HG03439 (cell line): ENCODE data around the gene MOV10L1.
"Not testable (repeated sequence)": the region's sequence is repeated elsewhere in the genome, so short reads cannot be mapped to it uniquely, and the experiment has no call there.

Source experiments
- ATAC-seq: cut with Tn5 transposase; IDR thresholded peaks from one replicate; pipeline ENCODE4 v1.9.1; 2021; ENCODE audit warnings: mild to moderate bottlenecking, moderate library complexity; ENCODE audit not compliant: unreplicated experiment

MOV10L1 gene

DNA sequence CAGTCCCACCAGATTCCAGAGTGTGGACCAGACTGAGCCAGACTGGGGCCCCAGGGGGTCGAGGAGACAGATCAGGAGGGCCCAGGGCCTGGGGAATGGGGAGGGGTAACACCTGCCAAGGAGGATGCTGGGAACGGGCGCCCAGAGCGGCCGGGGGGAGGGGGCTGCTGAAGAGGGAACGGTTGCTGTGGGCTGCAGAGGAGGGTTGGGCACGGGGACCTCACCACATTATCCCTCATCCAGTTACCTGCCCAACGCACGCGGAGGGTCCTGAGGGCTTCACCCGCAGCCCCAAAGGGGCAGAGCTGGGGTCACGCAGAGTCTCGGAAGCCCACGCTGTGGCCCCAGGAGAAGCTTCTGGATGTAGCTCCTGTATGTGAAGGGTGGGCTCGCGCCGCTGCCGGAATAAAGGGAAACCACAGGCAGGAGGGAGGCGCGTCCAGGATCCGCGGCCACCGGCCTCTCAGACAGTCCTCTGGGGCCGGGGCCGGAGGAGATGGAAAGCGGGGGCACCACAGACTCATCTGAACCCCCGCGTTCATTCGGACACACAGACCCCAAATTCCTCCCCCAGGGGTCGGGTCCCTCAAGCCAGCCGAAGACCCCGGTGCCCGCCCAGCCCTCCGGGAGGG, 110.1 kb downstream of the MOV10L1 start:
- ATAC-seq = peak; percentile 2

DNA sequence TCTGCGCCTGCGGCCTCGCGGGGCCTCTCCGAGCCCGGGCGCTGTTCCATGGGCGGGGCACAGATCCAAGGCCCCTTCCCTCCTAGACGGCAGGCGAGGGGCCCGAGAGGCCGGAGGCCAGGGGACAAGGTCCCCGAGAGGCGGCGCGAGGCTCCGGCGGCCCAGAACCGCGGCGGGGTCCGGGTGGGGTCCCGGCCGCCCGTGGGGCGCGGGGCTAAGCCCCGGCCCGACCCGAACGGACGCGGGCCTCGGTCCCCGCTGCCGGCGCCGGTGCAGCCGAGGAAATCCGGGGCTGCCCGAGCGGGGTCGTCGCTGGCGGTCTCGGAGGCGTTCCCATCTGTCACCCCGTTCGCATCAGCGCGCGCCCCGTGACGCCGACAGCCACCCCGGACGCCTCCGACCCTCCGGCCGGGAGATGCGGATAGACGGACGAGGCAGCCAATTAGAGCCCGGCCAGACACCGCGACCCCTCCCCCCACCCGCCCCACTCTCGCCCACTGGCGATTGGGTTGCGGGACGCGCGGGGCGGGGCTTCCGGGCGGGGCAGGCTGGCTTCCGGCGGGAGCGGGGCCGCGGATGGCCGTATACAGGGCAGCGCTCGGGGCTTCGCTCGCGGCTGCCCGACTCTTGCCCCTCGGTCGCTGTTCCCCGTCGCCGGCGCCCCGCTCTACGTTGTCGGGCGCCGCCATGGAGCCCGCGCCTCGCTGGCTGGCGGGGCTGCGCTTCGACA, 110.8 kb downstream of the MOV10L1 start, which contains the start of gene SELENOO:
Gene SELENOO, plus strand, starts transcription at position 551 of the 730 bp plus-strand sequence. Its CDS starts 26 bp downstream, at position 577.
- ATAC-seq = peak; percentile 63

DNA sequence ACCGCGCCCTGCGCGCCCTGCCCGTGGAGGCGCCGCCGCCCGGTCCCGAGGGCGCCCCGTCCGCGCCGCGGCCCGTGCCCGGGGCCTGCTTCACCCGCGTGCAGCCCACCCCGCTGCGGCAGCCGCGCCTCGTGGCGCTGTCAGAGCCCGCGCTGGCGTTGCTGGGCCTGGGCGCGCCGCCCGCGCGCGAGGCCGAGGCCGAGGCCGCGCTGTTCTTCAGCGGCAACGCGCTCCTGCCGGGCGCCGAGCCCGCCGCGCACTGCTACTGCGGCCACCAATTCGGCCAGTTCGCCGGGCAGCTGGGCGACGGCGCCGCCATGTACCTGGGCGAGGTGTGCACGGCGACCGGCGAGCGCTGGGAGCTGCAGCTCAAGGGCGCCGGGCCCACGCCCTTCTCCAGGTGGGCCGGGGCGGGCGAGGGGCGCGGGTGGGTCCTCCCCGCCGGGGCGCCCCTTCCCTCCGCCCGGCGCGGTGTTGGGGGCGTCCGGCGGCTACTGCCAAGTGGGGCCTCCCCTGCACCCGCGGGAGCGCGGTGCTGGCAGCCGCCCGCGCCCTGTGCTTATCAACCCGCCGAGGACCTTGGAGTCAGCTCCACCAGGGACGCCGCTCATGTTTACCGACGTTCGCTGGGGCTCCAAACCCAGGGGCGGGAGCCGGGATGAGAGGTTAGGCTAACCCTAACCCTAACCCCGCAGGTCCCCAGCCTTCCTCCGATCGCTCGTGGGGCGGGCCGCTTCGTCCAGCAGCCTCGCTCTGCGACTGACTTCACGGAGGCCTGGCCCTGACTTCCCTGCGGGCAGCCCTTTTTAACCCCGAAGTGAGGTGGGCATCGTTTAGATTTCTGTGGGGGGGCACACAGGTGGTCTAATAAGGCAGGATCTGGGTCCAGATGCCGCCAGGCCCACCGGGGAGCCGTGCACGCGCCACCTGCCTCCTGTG, 111.7 kb downstream of the MOV10L1 start:
- peak; percentile 27 for ATAC-seq

DNA sequence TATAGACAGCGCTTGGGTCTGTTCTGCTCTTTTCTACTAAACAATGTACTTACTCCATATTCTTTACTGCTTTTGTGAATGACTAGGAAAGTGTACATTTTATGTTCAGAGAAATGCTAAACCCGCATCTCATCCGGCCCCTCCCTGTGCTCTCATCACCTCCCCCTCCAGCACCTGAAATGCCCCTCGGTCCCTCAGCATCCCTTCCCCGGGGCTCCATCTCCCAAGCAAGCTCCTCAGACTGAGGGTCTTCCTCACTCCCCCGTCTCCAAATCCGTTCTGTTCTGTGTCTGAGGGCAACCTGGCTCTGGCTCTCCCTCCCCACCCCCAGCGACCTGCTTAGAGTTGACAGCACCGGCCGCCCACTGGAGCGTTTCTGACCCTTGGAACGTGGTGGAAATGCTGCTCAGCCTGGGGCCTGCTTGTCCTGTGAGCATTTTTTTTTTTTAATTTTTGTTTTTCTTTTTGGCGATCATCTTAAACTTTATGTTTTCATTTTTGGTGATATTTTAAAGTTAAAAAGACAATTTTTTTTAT, 112.4 kb downstream of the MOV10L1 start:
- ATAC-seq = no peak

DNA sequence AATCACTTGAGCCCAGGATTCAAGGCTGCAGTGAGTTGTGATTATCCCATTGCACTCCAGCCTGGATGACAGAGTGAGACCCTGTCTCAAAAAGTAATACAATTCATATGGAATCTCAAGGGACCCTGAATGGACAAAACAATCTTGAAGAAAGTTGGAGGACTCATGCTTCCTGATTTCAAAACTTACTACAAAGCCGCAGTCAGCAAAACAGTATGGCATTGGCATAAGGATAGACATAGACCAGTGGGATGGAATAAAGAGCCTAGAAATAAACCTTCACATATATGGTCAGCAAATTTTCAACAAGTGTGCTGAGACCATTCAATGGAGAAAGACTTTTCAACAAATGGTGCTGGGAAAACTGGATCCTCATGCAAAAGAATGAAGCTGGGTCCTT, 113.5 kb downstream of the MOV10L1 start:
- no peak for ATAC-seq

DNA sequence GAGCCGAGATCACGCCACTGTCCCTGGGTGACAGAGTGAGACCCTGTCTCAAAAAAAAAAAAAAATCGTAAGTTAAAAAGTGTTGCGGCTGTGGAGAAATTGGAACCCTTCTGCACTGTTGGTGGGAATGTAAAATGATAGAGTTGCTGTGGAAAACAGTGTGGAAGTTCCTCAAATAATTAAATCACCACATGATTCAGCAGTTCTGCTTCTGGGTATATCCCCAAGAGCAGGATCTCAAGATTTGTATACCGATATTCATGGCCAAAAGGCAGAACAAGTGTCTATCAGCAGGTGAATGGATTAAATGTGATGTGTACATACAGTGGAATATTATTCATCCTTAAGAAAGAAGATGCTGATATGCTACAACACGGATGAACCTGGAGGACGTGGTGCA, 114.8 kb downstream of the MOV10L1 start:
- no peak for ATAC-seq

DNA sequence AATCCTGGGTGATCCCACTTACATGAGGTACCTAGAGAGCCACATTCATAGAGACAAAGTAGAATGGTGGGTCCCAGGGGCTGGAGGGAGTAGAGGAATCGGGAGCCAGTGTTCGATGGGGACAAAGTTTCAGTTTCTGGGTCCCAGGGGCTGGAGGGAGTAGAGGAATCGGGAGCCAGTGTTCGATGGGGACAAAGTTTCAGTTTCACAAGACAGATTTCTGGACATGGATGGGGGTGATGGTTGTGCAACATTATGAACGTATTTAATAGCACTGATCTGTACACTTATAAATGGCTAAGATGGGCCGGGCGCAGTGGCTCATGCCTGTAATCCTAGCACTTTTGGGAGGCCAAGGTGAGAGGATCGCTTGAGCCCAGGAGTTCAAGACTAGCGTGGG, 115.2 kb downstream of the MOV10L1 start:
- ATAC-seq = not testable (repeated sequence)

DNA sequence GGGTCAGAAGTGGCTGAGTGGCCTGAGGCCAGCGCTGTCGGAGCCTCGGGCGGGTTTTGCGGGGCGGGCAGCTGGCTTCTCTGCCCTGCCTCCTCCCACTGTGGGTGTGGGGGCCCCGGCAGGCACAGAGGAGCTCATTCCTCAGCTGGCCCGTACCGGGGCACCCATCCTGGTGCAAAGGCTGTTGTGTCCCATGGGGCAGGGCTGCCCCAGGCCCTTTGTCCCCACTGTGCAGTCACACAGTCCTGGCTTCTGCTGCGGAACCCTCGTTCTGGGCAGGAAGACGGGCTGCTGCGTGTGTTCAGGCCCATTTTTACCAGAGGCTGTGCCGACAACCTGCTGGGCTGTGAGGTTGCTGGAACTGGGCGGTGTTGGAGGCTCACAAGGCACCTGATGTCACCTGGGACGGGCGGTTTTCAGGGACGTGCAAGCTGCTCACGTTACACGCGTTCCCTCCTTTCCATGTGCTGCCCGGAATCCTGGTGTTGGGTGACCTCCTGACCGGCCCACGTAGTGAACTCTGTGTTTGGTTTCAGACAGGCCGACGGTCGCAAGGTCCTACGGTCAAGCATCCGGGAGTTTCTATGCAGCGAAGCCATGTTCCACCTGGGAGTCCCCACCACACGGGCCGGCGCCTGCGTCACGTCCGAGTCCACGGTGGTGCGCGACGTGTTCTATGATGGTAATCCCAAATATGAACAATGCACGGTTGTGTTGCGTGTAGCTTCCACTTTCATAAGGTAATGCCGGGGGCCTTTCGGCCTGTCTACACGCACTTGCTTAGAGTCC, 116.2 kb downstream of the MOV10L1 start:
- ATAC-seq = no peak

DNA sequence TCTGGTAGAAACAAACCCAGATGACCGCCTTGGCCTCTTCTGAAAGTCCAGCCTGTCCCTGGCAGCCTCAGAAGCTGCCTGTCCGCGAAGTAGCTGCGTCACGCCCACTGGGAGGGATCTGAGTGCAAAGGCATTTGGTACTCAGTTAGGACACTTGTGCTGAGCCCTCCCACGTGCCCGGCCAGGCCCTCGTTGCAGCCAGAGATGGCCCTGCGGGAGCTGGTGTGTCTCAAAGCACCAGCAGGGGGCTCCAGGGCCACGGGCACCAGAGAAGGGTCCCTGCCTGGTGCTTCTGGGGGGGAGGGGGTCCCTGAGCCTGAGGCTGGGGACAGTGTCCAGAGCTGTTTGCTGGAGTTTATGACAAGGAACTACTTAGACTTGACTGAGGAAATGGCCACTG, 116.8 kb downstream of the MOV10L1 start:
- ATAC-seq = no peak

DNA sequence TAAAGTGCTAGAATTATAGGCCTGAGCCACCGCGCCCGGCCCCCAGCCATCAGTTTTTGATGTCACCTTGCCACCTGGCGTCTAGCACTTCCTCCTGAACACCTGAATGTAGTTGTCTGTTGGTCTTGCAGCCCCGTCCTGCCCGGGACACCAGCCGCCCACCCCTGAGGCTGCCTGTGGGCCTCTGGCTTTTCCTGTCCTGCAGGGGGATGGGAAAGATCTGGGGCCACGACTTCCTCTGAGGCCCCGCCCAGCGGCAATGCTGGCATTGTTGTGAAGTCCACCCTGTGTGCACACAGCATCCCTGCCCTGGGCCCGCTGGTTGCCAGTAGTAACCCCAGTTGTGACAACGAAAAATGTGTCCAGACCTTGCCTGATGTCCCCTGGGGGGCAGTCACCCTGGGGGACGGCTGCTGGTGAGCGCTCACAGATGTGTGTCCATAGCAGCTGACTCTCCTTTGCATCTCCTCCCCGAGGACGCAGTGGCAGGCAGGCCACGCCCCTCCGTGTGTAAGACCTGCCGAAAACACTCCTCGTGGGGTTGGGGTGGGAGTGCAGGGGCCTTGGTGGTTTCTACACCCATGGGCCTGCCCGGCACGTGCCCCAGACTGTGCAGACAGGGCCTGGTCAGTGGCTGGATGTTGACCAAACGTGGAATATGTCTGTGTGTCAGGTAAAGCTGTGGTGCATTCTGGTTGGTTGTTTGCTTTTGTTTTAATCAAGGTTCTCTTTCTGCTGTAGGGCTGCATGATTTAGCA, 117.8 kb downstream of the MOV10L1 start:
- ATAC-seq = no peak

DNA sequence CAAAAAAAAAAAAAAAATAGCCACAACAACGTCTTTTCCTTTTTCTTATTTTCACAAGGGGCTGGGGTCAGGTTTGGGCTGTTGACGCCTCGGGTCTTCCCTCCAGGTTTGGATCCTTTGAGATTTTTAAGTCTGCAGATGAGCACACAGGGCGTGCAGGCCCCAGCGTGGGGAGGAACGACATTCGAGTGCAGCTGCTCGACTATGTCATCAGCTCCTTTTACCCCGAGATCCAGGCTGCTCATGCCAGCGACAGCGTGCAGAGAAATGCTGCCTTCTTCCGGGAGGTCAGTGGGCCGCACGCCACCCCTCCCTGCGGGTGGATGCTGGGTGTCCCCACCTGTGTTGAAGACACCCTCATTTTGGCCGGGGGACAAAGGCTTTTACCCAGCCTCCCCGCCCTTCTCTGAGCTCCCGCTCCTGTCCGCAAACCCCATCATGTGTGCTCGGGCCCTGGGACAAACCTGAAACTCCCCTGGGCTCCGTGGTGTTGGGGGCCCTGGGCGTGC, 118.7 kb downstream of the MOV10L1 start:
- ATAC-seq = no peak

DNA sequence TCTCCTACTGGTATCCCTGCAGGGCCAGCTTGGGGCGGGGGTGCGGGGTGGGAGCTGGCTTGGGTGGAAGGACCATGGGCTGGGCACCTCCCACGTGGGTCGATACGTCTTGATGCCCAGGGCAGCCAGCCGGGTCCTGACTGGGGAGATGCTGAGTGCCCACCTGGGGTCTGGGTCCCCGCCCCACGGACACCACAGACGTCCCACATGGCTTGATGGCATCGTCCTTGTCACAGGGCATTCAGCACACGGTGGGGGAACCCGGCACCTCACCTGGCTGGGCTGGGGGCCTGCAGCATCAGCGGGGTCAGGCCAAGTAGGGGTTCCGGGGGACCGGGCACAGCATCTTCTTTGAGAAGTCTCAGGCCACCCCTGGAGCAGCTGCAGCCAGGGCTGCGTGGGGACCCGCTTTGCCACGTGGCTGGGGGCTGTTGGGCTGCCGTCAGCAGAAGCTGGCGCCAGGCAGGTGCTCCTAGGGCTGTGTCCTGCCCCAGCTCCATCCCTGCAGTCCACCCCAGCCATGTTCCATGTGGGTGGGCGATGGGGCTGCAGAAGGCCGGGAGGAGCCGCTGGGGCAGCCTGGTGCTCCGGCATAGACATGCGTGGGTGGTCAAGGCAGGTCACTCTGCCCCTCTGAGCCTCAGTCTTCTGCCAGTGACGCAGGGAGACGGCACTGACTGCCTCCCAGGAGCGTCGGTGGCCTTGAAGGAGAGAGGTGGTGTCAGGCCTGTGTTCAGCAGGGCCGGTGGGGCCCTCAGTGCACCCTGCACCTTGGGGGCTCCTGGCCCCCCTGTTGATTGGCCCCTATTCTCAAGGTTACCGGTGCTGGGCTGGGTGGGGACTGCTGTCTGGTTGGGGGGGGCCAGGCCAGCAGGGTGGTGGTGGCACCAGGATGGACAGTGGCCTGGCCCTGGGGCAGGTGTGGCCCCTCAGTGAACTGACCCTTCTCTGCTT, 119.4 kb downstream of the MOV10L1 start:
- no peak for ATAC-seq

DNA sequence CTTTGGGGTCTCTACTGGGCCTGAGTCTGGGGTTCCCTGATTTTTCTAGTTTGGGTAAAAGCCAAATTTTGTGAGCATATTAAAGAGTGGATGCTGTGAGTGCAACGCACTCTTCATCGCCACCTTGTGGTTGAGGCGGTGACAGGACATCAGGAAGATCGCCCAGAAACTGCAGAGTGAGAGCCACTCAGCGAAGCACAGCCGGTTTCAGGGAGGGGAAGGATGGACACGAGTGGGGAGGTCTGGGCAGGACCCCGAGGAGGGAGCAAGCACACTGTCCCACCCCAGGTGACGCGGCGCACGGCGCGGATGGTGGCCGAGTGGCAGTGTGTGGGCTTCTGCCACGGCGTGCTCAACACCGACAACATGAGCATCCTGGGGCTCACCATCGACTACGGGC, 120.1 kb downstream of the MOV10L1 start:
- no peak for ATAC-seq

DNA sequence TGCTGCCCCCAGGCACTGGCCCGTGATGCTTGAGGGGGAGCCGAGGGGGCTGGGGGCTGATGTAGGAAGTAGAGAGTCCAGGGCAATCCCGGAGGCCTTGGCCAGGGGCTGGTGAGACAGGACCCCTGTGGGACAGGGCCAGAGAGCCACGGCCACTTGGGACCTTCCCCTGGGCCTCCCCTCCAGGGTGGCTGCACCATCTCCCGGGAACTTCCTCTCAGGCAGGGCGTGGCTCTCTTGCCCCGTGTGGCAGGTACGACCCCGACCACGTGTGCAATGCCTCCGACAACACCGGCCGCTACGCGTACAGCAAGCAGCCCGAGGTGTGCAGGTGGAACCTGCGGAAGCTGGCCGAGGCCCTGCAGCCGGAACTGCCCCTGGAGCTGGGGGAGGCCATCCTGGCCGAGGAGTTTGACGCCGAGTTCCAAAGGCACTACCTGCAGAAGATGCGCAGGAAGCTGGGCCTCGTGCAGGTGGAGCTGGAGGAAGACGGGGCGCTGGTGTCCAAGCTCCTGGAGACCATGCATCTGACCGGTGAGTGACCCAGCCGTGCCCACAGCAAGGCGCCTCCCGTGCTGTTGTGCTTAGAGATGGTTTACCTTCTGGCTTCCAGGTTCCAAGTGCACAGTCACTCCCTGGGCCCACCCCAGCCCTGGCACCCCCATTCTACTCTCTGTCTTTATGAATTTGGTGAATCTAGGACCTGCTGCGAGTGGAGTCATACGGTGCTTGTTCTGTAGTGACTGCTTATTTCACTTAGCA, 120.8 kb downstream of the MOV10L1 start:
- ATAC-seq = no peak

DNA sequence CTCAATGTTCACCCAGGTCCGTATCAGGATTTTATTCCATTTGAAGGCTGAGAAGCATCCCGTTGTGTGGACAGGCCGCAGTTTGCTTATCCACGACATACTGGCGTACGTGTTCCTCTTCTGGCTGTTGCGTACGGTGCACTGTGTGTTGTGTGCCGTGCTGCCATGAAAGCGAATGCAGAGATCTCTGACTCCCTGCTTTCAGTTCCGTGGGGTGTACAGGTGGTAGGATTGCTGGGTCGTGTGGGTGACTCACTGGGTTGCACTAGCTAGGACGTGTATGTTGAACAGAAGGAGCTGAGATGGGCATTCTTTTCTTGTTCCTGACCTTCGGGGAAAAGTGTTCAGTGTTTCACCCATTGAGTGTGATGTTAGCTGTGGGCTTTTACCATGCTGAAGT, 121.3 kb downstream of the MOV10L1 start:
- ATAC-seq = no peak
